ENCODE results near the gene MX1.

Gene MX1

DNA sequence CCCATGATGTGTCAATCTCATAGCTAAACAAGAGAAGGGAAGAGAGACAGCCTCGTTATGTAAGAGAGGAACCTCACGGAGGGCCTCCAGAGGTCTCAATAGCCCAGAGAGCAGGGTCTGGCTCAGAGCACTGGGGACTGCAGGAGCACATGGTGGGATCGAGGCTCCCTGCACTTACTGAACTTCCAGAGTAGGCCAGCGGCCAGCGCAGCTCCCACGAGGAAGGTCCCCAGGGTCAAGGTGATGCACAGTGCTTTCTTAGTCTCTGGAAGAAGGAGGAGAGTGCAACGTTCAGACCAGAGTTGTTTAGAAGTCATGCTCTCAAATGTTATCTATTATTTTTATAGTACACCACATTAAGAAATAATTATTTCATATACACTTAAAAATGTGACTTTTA lies 63.3 kb downstream of the MX1 start:
- no peak for DNase-seq (ENCODE audit: low read depth in 2 of 3, low spot score in 2 of 3)

DNA sequence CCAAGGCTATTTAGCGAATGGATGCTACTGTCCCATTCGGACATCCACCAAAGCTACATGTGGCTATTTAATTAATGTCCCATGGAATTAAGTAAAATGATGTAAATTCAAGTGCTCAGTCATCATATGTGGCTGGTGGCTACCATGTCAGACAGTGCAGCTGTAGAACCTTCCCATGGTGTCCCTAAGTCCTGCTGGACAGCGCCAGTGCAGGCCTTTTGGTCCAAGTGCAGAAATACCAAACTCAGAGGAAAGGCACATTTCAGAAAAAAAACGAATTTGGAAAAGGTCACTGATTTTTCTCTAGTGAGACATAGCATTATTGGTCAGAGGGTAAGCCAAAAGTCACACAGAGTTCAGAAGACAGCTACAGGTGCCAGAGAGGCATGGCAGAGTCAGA lies 64.3 kb downstream of the MX1 start:
- DNase-seq (ENCODE audit: low read depth in 2 of 3, low spot score in 2 of 3) = no peak

DNA sequence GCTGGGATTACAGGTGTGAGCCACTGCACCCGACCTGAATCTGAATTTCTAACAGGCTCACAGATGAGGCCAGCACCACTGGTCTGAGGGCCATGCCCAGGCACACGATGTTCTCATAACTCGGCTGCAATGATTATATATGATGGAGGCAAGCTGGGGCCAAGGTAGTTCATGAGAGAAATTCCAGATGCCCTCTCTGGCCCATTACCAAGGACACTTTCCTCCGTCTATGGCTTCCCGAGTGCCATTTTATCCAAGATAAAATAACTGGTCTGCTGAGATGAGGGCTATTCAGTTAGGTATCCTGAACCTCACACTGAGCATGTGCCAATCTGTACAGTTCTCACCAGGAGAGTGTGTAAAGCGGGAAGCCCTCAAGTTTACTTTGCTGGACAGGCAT lies 65.4 kb downstream of the MX1 start:
- DNase-seq (ENCODE audit: low read depth in 2 of 3, low spot score in 2 of 3) = no peak

DNA sequence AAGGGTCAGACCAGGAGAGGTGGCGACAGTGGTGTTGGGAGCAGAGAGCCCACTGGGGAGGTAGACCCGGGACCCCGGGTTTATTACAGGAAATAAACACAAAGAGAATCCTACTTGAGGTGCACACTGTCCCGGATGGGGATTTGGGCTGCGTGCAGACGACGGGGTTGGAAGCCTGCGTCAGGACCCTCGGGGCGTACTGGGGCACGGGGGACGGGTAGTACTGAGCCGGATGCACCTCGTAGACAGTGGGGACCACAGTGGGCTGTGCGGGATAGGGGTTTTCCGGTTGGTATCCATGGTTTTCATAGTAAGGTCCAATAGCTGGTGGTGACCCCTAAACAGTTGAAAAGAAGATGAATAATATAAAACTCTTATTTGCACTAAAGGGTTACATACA lies 68.2 kb downstream of the MX1 start:
- no peak for DNase-seq (ENCODE audit: low read depth in 2 of 3, low spot score in 2 of 3)

DNA sequence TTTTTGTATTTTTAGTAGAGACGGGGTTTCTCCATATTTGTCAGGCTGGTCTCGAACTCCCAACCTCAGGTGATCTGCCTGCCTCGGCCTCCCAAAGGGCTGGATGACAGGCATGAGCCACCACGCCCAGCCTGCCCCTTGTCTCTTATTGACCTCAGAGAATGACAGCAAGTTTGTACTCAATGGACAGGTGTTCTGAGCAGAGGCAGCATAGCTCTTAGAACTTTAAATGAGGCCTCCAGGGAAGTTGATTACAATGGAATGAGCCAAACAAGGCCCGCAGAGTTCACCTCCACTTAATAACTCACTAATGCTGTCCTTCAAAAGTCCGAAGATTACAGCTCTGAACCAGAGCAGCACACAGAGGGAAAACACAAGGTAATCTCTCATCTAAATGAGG lies 71.0 kb downstream of the MX1 start:
- no peak for DNase-seq (ENCODE audit: low read depth in 2 of 3, low spot score in 2 of 3)

DNA sequence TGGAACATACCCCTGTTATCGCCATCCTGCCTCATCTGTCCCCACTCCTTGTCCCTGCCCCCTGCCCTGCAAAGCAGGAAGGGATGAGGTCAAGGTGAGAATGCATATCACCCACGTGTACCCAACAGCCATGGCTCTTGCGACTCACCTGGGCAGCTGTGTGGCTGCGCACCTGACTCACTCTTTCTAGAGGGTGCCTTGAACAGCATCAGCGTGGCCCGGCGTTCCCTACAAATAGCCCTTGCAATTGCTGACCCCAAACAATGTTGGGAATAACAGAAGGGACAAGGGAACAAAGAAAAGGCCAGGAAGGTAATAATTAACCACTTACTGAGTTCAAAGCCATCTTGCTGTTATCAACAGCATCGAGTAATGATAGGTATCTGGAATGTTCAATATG lies 71.7 kb downstream of the MX1 start:
- no peak for DNase-seq (ENCODE audit: low read depth in 2 of 3, low spot score in 2 of 3)

DNA sequence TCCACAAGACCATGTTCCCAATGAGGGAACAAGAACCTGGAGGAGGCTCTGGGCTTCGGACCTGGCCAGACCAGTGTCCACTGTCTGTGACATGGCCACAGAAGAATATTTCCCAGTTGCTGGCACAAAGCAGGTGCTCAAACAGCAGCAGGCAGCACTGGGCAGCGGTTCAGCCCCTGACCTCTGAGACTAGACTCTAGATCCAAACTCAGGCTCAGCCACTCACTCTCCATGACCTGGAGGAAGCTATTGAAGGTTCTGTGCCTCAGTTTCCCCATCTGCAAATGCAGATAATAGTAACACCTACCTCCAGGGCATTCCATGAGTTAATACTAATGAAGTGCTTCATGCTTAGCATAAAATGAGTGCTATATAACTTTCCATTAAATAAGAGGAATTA lies 73.9 kb downstream of the MX1 start:
- DNase-seq (ENCODE audit: low read depth in 2 of 3, low spot score in 2 of 3) = no peak

DNA sequence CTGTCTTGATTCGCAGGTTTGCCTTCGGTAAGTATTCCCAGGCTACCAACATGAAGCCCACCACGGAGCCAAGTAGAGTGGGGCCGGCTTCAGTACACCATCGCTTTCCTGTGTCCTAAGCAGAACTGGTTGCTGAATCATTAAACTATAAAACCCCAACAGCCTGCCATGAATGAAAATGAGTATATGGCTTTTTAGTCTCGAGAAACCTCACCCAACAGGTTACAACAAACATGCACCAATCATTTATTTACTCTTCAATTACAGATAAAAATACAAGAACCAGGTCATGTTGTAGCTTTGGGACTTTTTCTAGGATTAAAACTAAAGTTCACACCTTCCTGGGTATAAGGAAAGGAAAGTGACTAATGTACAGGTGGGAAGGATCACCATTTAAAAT lies 74.3 kb downstream of the MX1 start:
- no peak for DNase-seq (ENCODE audit: low read depth in 2 of 3, low spot score in 2 of 3)

DNA sequence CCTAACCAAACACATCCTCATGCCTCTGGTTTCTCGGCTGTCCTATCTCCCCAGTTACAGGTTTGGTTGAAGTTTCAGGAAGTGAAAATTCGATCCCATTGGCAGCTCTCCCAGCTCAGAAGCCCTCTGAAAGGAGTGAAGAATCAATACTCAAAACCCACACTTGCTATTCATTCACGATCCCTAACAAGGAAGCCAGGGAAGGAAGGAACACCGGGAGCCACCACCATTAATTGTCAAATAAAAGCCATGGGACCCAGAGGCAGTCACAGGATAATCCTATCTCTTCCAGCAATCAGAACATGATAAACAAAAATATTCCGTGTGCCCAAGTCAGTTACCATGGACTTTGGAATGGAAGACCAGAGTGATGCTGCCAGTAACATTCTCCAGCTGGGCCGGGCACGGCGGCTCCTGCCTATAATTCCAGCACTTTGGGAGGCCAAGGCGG lies 74.9 kb downstream of the MX1 start:
- no peak for DNase-seq (ENCODE audit: low read depth in 2 of 3, low spot score in 2 of 3)

DNA sequence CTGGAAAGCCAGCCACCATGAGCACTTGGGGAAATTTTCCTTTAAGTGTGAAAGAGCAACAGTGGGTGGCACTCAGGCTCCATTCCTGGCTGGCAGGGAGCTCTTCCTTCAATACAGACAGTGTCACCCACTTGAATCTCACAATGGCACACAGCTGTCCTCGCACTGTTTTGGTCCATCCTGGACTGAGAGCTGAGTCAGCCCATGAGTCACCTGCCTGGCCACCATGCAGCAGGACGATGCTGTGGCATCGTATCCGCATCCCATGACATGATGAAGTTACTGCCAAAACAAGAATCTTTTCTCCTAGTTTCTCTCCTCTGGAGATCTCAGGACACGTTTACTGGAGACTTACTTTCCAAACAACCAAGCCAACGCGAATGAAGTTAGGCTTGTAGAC lies 75.9 kb downstream of the MX1 start:
- no peak for DNase-seq (ENCODE audit: low read depth in 2 of 3, low spot score in 2 of 3)

DNA sequence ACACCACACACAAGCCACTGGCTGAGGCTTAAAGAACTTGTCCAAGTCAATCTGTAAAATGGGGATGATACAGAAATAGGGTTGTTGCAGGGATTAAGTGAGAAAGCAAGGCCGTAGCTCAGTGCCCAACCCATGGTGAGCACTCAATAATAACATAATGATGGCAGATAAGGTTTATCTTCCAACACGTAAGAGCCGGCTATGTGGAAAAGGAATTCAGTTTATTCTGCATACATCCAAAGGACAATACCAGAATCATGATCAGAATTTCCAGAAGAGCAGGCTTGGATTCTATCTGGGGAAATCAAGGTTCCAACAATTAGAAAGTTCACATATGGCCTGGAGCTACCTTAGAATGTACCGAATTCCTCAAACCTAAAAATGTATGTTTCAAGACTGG lies 77.3 kb downstream of the MX1 start:
- no peak for DNase-seq (ENCODE audit: low read depth in 2 of 3, low spot score in 2 of 3)

DNA sequence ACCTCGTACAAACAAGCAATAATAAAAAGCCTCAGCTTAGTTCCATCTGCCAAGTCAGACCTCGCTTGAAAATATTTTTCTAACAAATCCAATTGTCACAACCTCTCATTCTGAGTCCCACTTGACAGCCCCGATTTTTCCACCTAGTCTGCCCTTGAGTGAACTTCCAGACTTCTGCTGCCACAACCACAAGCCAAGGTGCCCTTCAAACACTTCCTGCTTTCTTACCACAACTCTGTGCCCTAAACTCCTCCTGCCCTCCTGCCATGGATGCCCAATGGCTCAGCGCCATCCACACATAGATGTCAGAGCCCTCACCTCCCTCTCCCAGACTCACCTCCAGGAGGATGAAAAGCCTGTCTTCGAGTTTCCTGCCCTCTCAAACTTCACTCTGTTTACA lies 78.0 kb downstream of the MX1 start:
- DNase-seq (ENCODE audit: low read depth in 2 of 3, low spot score in 2 of 3) = no peak

DNA sequence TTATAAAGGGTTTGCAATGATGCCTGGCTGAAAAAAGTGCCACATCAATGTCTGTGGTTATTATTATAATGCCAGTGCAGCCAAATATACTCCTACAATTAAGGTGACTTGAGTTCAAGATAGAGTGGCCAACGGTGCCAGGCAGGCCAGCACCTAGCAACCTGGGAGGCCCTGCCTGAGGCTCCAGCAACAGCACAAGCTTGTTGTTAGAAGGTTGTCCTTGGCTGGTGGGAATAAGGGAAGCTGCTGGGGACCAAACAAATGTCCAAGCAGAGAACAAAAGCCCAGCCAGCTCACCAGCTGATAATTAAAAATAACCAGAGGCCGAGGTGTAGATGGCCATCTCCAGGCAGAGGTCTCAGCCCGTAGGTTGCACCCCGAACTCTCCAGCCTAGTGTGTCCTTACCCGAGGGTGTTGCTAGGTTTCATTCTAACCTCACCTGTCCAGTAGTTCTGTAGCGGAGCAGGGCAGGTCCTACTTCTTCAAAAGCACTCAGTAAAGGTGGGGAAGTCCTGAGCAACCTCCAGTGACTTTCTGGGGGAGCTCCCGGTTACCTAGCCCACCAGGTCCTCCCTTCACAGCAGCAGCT lies 80.1 kb downstream of the MX1 start:
- DNase-seq (ENCODE audit: low read depth in 2 of 3, low spot score in 2 of 3) = no peak

DNA sequence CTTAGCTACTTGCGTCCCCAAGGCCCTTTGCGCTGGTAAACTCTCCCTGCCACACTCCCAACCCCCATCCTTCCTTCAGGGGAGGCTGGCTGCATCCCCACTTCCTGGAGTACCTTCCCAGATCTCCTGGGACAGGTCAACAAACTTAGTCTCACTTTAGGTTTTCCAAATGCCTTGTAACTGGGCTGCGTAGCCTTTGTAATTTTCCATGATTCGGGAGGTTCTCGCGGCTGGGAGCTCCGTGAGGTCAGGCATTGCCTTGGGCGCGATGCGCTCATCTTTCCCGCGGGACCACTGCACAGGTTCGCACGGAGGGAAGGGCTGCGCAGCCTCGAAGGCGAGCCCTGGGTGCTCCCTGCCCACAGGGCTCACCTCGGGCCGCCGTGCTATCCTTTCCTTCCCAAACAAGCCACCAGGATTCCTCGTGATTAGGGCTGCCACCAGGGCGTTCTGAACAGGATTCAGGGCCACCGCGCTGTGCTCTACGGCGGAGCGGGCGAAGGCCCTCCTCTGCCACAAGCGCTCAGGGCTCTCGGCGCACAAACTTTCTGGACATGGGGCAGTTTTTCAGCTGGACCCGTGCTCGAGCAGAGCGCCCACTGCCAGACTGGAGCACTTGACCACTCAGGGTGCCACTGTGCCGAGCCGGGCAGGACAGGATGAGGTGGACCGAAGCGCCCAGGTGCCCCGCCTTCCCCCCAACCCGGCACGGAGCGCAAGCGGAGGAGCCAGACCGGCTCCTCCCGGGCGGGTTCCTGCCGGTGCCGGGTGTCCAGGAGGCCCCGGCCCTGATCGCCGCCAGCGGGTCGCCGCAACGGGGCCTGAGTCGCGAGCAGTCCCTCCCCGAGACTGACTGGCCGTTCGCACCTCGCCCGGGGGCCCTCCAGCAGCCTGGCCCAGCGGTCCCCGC lies 80.8 kb downstream of the MX1 start:
- DNase-seq (ENCODE audit: low read depth in 2 of 3, low spot score in 2 of 3) = no peak

DNA sequence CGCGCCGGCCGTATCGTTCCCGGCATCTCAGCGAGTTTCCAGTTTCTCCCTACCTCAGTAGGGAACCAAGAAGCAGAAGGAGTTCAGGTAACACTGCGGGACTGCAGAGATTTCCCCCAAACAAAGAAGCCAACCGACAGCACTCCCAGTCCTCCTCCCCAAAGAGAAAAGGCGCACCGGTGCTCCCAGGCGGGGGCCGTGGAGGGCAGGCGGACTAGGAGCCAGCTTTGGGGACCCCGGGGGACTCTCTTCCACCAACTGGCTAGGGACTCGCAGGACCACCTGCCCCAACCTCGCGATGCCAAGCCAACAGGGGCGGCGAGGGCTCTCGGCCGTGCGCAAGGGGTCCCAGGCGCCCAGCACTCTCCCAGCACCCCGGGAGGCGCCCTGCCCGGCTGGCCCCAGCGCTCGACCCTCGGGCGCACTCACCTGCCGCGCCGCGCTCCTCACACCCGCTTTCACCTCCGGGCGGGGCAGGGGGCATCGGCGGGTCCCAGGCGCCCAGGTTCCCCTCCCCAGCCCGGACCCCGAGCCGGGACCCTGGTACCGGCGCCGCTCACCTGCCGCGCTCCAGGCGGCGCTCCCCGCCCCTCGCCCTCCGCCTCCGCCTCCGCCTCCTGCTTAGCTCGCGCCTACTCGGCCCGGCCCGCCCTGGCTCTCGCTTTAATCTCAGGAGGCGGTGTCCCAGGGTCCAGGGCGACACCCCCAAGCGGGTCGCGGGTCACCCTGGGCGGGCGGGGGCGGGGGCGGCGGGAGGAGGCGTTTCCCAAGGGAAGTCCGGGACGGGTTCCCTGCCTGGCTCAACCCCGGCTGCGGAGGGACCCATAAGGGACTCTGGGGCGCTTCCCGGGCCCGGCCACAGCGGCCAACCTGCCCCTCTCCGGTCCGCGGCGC lies 81.7 kb downstream of the MX1 start, which contains the start of gene TMPRSS2:
Gene TMPRSS2, minus strand, starts transcription at position 638 of the 894 bp plus-strand sequence. CDS start 10,025 bp downstream, outside the sequence.
- no peak for DNase-seq (ENCODE audit: low read depth in 2 of 3, low spot score in 2 of 3)

DNA sequence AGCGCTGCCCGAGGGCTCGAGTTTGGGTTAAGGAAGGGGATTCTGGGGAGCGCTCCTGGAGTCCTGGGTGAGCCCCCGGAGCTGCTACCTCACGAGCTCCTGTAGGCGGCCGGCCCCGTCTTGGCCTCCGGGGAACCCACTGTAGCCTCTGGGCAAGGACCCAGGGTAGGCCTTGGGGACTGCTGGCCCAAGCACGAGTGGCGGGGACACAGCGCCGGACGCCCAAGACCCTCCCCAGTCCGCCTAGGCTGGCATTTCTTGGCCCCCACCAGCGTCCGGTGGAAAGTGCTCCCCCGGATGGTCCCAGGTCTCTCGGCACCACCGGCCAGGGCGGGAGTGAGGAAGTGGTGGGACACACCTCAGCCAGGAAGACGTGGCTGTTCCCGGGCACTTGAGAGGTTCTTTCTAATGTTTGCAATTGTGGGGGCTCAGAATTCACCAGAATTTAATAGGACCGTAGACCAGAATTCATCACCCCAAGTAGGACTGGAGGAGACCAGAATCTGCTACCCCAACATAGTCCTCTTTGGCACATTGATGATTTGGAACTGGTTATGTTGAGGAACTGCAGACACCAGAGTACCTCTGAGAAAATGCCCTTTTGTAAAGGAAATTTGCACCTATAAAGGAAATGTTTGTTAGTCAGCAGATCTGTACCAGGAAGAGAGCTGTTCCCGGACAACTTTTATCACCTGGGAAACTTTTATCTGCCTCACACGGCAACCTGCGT lies 82.5 kb downstream of the MX1 start:
- no peak for DNase-seq (ENCODE audit: low read depth in 2 of 3, low spot score in 2 of 3)
